GM13976 (cell line): Measurements from ENCODE around the gene ARHGAP36.

Source experiments
- DNase-seq: peaks from one replicate; pipeline ENCODE4 v3.0.0; 2012; ENCODE audit warnings: low spot score
- CTCF ChIP-seq: IDR thresholded peaks from 2 replicates; pipeline ENCODE4 v1.5.1; 2012; ENCODE audit warnings: borderline replicate concordance, mild to moderate bottlenecking; ENCODE audit not compliant: insufficient read depth; ENCODE audit errors: extremely low read depth, missing control alignments, control extremely low read depth
- in situ Hi-C: fragments of 300-500 bp; cut with MboI; formaldehyde crosslinking; loops from one replicate; pipeline ENCODE4 v1.12.0; 2022; ENCODE audit warnings: low sequenced_read_pairs, mixed read lengths, inconsistent platforms; ENCODE audit not compliant: unreplicated experiment

Gene ARHGAP36

GRCh38 chrX:131058136-131058868, at the start of gene ARHGAP36:
Gene ARHGAP36 (plus strand): TSS chrX:131058346. CDS start chrX:131081666, 23,320 bp downstream.
- TF ChIP-seq CTCF: no peak
- DNase-seq: no peak
- in situ Hi-C loops: no loop called here

GRCh38 chrX:131010186-131010585, 48.0 kb upstream of the ARHGAP36 start:
- in situ Hi-C loops: no loop called here
- TF ChIP-seq CTCF: no peak
- DNase-seq: no peak

GRCh38 chrX:131025336-131025735, 32.8 kb upstream of the ARHGAP36 start:
- no peak for DNase-seq
- TF ChIP-seq CTCF: no peak
- in situ Hi-C loops: no loop called here

GRCh38 chrX:131032354-131033230, 25.6 kb upstream of the ARHGAP36 start:
- no peak for DNase-seq
- TF ChIP-seq CTCF: no peak
- in situ Hi-C loops: no loop called here

- TF ChIP-seq CTCF: no peak
- DNase-seq: no peak
- in situ Hi-C loops: no loop called here
Measured at GRCh38 chrX:131034063-131034462, 24.1 kb upstream of the ARHGAP36 start.

- no peak for DNase-seq
- in situ Hi-C loops: no loop called here
- TF ChIP-seq CTCF: no peak
Measured at GRCh38 chrX:131040781-131041180, 17.4 kb upstream of the ARHGAP36 start.
